Measurements from ENCODE around the gene TCF15. TPM values are rescaled to one million over a fixed set of nuclear protein-coding genes. Genes with fewer than 3 reads are reported as not detected.

TCF15 gene
- total RNA-seq, 4 donors from 2014 or later, result 3.0 to 6.6 (median 4.5) TPM; not detected in 1

GRCh38 chr20:600736-601135 lies 9.4 kb downstream of the TCF15 start:
- H3K27ac ChIP-seq, result no peak overlapping the region
- H3K27me3 ChIP-seq, result peaks cover 12% of the 10 kb centered on the region
- 90 to 100% methylated on average over 1 to 4 of the region's 6 CpGs for WGBS, 2 donors (ENCODE audit: low coverage in 1 of 2)
- H3K4me1 ChIP-seq, result no peaks in the 10 kb centered on the region
- TF ChIP-seq POLR2AphosphoS5 (IDR thresholded peaks at IDR 0.05) (no peak), CTCF (IDR thresholded peaks at IDR 0.05) (no peak), EP300 (IDR thresholded peaks at IDR 0.05) (no peak), POLR2A (IDR thresholded peaks at IDR 0.05) (no peak)
- no peaks in the 10 kb centered on the region for H3K9me3 ChIP-seq
- H3K36me3 ChIP-seq, result no peaks in the 10 kb centered on the region
- ATAC-seq, result no peak
- no peak overlapping the region for H3K4me3 ChIP-seq

- no peak overlapping the region for H3K27ac ChIP-seq
- no peak for TF ChIP-seq EP300 (IDR thresholded peaks at IDR 0.05)
- TF ChIP-seq POLR2AphosphoS5 (IDR thresholded peaks at IDR 0.05), result no peak
- no peak for TF ChIP-seq CTCF (IDR thresholded peaks at IDR 0.05)
- TF ChIP-seq POLR2A (IDR thresholded peaks at IDR 0.05), result no peak
- peaks cover 12% of the 10 kb centered on the region for H3K27me3 ChIP-seq
- 83% methylated on average over 2 of the region's 2 CpGs; no CpG with 5 or more reads in 1 of the 2 donors for WGBS, 2 donors (ENCODE audit: low coverage in 1 of 2)
- no peaks in the 10 kb centered on the region for H3K9me3 ChIP-seq
- no peaks in the 10 kb centered on the region for H3K4me1 ChIP-seq
- no peak for ATAC-seq
- H3K4me3 ChIP-seq, result no peak overlapping the region
- H3K36me3 ChIP-seq, result no peaks in the 10 kb centered on the region
Measured at GRCh38 chr20:600141-600540, 10.0 kb downstream of the TCF15 start.

- 81% methylated on average over 3 of the region's 13 CpGs; no CpG with 5 or more reads in 1 of the 2 donors for WGBS, 2 donors (ENCODE audit: low coverage in 1 of 2)
- H3K27me3 ChIP-seq, result peaks cover 25% of the 10 kb centered on the region
Measured at GRCh38 chr20:598133-598850, 11.8 kb downstream of the TCF15 start.

DNA sequence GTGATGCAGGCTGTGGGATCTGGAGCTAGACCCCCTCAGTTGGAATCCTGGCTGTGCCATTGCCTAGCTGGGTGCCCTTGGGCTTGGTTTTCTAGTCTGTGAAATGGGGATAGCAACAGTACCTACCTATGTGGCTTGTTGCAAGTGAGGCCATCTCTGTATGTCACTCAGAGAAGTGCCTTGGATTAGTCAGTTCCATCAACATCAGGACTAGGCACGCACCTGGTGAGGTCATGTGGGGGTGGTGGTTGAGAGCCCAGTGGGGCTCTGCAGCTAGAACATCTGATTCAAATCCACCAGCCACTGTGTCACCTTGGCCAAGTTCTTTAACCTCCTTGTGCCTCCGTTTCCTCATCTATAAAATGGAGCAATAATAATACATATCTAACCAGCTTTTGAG lies 12.5 kb downstream of the TCF15 start:
- TF ChIP-seq CTCF (IDR thresholded peaks at IDR 0.05) (no peak), POLR2AphosphoS5 (IDR thresholded peaks at IDR 0.05) (no peak), EP300 (IDR thresholded peaks at IDR 0.05) (no peak), POLR2A (IDR thresholded peaks at IDR 0.05) (no peak)
- Histone ChIP-seq H3K36me3 (no peaks in the 10 kb centered on the region), H3K27ac (no peak overlapping the region), H3K4me1 (no peaks in the 10 kb centered on the region), H3K9me3 (no peaks in the 10 kb centered on the region), H3K4me3 (no peak overlapping the region), H3K27me3 (peaks cover 31% of the 10 kb centered on the region)
- ATAC-seq, result no peak
- 100% methylated on average over 1 to 2 of the region's 2 CpGs for WGBS, 2 donors (ENCODE audit: low coverage in 1 of 2)

More at GRCh38 chr20:598133-598850, 11.8 kb downstream of the TCF15 start:
- TF ChIP-seq EP300 (IDR thresholded peaks at IDR 0.05) (no peak), POLR2A (IDR thresholded peaks at IDR 0.05) (no peak), POLR2AphosphoS5 (IDR thresholded peaks at IDR 0.05) (no peak), CTCF (IDR thresholded peaks at IDR 0.05) (no peak)
- Histone ChIP-seq H3K9me3 (no peaks in the 10 kb centered on the region), H3K36me3 (no peaks in the 10 kb centered on the region), H3K4me1 (no peaks in the 10 kb centered on the region), H3K27ac (no peak overlapping the region), H3K4me3 (no peak overlapping the region)
- ATAC-seq, result no peak
